HepG2 (cell line): ENCODE data around the gene U2SURP. TPM values are rescaled to one million over a fixed set of nuclear protein-coding genes. Genes with fewer than 3 reads are reported as not detected.
A peak's percentile ranks its signal among the peaks of the same experiment; 100 is the strongest.

Source experiments
- ARID5B ChIP-seq: IDR thresholded peaks from 2 replicates; pipeline ENCODE4 v1.4.0; 2020; ENCODE audit warnings: mild to moderate bottlenecking, missing genetic modification reagents
- CREB1 ChIP-seq, 2 experiments: fragments of 450-650 bp in 1 of 2; IDR thresholded peaks; 2 replicates each; pipeline ENCODE4 v1.6.1; 2016 to 2017; ENCODE audit warnings: control low read depth in 1 of 2, mild to moderate bottlenecking in 1 of 2, missing compliant biosample characterization in 1 of 2, missing genetic modification characterization in 1 of 2
- ELF3 ChIP-seq: IDR thresholded peaks from 2 replicates; pipeline ENCODE4 v1.6.1; 2016; ENCODE audit warnings: missing genetic modification reagents, missing compliant biosample characterization
- FOXA3 ChIP-seq: IDR thresholded peaks from 2 replicates; pipeline ENCODE4 v1.6.1; 2016; ENCODE audit warnings: missing genetic modification reagents, missing compliant biosample characterization
- FOXJ3 ChIP-seq: sonication (generic); formaldehyde crosslinking; IDR thresholded peaks from 2 replicates; pipeline ENCODE4 v1.4.0; 2020; ENCODE audit warnings: missing genetic modification reagents, mild to moderate bottlenecking, borderline replicate concordance
- HNRNPL ChIP-seq: fragments of 200-400 bp; formaldehyde crosslinking; IDR thresholded peaks from 2 replicates; pipeline ENCODE4 v1.6.1; 2017; ENCODE audit warnings: mild to moderate bottlenecking, low read depth, low read length
- JUND ChIP-seq: sonication (generic); formaldehyde crosslinking; IDR thresholded peaks from 2 replicates; pipeline ENCODE4 v1.8.0; 2022; ENCODE audit warnings: mild to moderate bottlenecking, missing genetic modification reagents
- PPARG ChIP-seq: conservative IDR thresholded peaks from 2 replicates; pipeline ENCODE4 v1.6.1; 2016; ENCODE audit warnings: missing biosample characterization, missing genetic modification reagents
- SAP130 ChIP-seq: IDR thresholded peaks from 2 replicates; pipeline ENCODE4 v1.6.1; 2016; ENCODE audit warnings: low read depth
- TEAD3 ChIP-seq: optimal IDR thresholded peaks from 2 replicates; pipeline ENCODE3; 2016; ENCODE audit warnings: borderline replicate concordance
- ZBTB43 ChIP-seq: sonication (generic); formaldehyde crosslinking; conservative IDR thresholded peaks from 2 replicates; pipeline ENCODE4 v1.4.0; 2020; ENCODE audit warnings: missing genetic modification reagents
- polyA plus RNA-seq, 8 experiments: library from polyadenylated mRNA; depleted of rRNA in 3 of 8; stranded (reverse) in 7 of 8; unstranded in 1 of 8; fragments of >200 nt; fragmentation: Illumina TruSeq in 4 of 8; extraction: Trizol in 4 of 8; gene quantifications; 2 replicates each; pipeline versions ENCODE4 v1.2.1 to v1.2.3, GENCODE V29; 2011 to 2016; ENCODE audit warnings: low read depth in 4 of 8, missing spikeins in 1 of 8, mixed read lengths in 1 of 8; ENCODE audit not compliant: insufficient read depth in 1 of 8
- total RNA-seq, 5 experiments: library from RNA; depleted of rRNA; stranded (reverse); fragments of >200 nt; fragmentation: Illumina TruSeq; extraction: Trizol; gene quantifications; 2 replicates each; pipeline ENCODE4 v1.2.3, GENCODE V29; 2016; ENCODE audit warnings: low read depth in 1 of 5

Gene U2SURP
- total and polyA plus RNA-seq, 2 of the 13 experiments (the other 11 are each of a cell fraction or from before 2014, with no cell fraction given): 55.9 to 173 TPM

- peak; percentile 92 for TF ChIP-seq ZBTB43 (CRISPR knock-in tag)
- TF ChIP-seq TEAD3 (CRISPR knock-in tag): peak; percentile 60
- peak; percentile 64 for TF ChIP-seq FOXA3
- 0 out of 2 replicates have a peak, but pooled peaks have one; percentile 20 for TF ChIP-seq SAP130 (CRISPR knock-in tag)
- peak; percentile 92 for TF ChIP-seq PPARG
- no peak for TF ChIP-seq HNRNPL
- no peak for TF ChIP-seq JUND (CRISPR knock-in tag)
- peak; percentile 46; the same call in 1 of the 2 replicates for TF ChIP-seq ELF3 (CRISPR knock-in tag)
- TF ChIP-seq FOXJ3 (CRISPR knock-in tag): peak; percentile 77; the same call in 1 of the 2 replicates
- peak; percentile 57 for TF ChIP-seq ARID5B (CRISPR knock-in tag)
- TF ChIP-seq CREB1 (IDR thresholded peaks at IDR 0.05): no peak
- 0 out of 2 replicates have a peak, but pooled peaks have one; percentile 21 for TF ChIP-seq CREB1 (CRISPR knock-in tag; IDR thresholded peaks at IDR 0.05)
These were observed 7.4 kb upstream of the U2SURP start (continued) for GRCh38 chr3:142993958-142994442.
